ENCODE measurements around the gene PCSK6. TPM values are rescaled to one million over a fixed set of nuclear protein-coding genes. Genes with fewer than 3 reads are reported as not detected.

PCSK6 gene
- total RNA-seq, 4 donors from 2014 or later = 12.8 to 23.2 (median 18.4) TPM

DNA sequence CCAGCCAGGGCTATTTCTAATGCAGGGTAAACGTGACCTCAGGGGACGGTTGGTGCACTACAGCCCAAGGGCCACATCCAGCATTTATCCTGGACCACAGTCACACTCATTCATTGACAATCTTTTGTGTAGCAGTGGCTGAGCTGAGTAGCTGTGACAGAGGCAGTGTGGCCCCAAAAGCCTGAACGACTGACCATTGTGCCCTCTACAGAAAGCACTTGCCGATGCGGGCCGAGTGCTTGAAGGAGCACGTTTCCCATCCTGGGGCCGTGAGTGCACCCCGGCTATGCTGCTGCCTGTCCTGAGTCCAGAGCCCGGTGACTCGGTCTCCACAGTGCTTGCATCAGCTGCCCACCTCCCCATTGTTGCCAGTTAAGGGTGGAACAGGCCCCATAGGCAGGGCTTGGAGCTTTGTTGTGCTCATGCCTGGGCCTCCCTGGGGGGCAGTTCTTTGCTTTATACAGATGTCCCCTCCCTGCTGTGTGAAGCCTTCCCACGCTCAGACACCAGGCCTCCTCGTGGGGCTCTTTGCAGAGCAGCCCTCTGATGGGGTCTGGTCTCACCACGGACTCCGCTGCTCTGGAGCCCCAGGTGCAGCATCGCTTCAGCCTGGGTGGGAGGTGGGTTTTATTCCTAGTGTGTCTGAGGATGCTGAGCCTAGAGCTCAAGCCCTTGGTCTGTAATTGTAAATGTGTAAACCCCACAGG, 181.5 kb downstream of the PCSK6 start:
- ATAC-seq = no peak
- H3K4me1 ChIP-seq = no peaks in the 10 kb centered on the region
- H3K9me3 ChIP-seq = no peaks in the 10 kb centered on the region
- no peaks in the 10 kb centered on the region for H3K36me3 ChIP-seq
- no peak overlapping the region for H3K4me3 ChIP-seq
- TF ChIP-seq POLR2A (IDR thresholded peaks at IDR 0.05) = no peak
- TF ChIP-seq POLR2AphosphoS5 (IDR thresholded peaks at IDR 0.05) = no peak
- TF ChIP-seq EP300 (IDR thresholded peaks at IDR 0.05) = no peak
- TF ChIP-seq, protein P1, sequence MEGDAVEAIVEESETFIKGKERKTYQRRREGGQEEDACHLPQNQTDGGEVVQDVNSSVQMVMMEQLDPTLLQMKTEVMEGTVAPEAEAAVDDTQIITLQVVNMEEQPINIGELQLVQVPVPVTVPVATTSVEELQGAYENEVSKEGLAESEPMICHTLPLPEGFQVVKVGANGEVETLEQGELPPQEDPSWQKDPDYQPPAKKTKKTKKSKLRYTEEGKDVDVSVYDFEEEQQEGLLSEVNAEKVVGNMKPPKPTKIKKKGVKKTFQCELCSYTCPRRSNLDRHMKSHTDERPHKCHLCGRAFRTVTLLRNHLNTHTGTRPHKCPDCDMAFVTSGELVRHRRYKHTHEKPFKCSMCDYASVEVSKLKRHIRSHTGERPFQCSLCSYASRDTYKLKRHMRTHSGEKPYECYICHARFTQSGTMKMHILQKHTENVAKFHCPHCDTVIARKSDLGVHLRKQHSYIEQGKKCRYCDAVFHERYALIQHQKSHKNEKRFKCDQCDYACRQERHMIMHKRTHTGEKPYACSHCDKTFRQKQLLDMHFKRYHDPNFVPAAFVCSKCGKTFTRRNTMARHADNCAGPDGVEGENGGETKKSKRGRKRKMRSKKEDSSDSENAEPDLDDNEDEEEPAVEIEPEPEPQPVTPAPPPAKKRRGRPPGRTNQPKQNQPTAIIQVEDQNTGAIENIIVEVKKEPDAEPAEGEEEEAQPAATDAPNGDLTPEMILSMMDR (IDR thresholded peaks at IDR 0.05) = no peak
- 87% methylated on average over 3 of the region's 16 CpGs; no CpG with 5 or more reads in 1 of the 2 donors for WGBS, 2 donors (ENCODE audit: low coverage in 1 of 2)
- H3K27ac ChIP-seq = no peak overlapping the region
- H3K27me3 ChIP-seq = peaks cover 31% of the 10 kb centered on the region

DNA sequence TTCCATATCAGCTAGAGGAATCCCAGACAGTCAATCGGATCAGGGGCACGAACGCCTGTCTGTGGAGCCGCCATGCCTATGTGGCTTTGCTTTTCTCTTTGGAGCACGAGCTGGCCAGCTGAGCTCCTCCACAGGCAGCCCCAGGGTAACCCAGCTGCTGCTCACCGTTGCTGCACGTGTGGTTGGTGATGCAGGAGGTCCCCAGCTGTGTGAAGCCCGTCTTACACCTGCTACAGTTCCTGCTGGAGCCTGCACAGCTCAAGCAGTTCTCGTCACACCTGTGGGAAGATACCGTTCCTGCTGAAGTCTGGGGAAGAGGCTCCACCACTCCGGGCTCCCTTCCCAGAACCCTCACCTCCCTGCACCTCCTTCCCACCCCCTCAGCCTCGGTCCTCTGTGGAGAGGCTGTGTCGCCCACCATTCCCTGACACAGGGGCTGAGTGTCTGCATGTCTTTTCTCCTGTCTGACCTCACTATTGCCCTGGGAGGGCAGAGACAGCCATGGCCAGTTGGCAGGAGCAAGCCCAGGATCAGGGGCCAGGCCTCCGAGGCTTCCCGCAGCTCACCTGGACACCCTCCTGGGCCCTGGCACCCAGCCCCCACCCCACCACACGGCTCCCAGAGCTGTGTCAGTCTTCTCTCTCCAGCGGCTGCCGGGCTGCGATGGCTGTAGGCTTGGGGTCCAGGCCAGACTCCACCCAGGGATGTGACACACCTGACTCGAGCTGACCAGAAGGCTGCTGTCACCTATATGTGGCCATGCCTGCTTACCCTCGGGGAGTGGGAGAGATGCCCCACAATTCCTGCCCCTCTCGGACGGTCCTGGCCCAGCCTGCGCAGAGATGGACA, 182.2 kb downstream of the PCSK6 start:
- no peak overlapping the region for H3K27ac ChIP-seq

DNA sequence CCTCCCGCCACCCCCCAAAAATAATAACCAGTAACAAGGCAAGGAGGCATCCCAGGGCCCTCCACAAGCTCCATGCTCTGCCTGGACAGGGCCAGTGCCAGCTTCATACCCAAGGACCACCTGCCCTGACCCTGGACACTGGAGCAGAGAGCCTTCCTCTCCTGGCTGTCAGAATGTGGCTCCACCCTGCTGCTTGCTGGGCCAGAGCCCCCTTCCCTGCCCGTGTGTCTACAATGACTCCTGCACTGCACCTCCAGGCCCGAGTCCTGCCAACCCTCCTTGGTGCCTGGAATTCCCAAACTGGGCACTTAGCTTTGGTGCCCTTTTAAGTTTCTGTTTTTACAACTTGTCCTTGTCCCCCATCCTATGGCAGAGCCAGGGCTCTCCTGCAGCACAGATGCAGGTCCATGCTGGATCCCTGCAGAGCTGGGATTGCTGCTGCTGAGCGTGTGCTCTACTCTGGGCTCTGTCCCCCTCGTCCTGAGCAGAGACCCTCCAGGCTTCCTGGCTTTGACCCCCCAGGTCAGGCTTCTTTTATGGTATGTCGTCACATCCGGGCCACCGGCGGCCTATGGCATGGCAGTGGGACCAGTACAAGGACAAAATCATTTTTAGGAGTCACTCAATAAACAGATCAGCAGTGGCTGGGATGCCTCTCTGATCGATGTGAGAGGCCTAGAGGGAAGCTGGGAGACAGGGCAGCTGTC, 183.0 kb downstream of the PCSK6 start:
- WGBS, 2 donors (ENCODE audit: low coverage in 1 of 2) = 62 to 71% methylated on average over 2 to 3 of the region's 10 CpGs
- H3K27ac ChIP-seq = no peak overlapping the region
- H3K4me1 ChIP-seq = no peaks in the 10 kb centered on the region
- H3K4me3 ChIP-seq = no peak overlapping the region
- no peaks in the 10 kb centered on the region for H3K36me3 ChIP-seq
- peaks cover 31% of the 10 kb centered on the region for H3K27me3 ChIP-seq
- TF ChIP-seq, protein P1 (IDR thresholded peaks at IDR 0.05) = no peak
- TF ChIP-seq POLR2A (IDR thresholded peaks at IDR 0.05) = no peak
- TF ChIP-seq EP300 (IDR thresholded peaks at IDR 0.05) = no peak
- no peak for TF ChIP-seq POLR2AphosphoS5 (IDR thresholded peaks at IDR 0.05)
- no peak for ATAC-seq
- no peaks in the 10 kb centered on the region for H3K9me3 ChIP-seq

More for the DNA sequence above, 182.2 kb downstream of the PCSK6 start:
- H3K4me3 ChIP-seq = no peak overlapping the region
- H3K36me3 ChIP-seq = no peaks in the 10 kb centered on the region
- H3K4me1 ChIP-seq = no peaks in the 10 kb centered on the region
- ATAC-seq = no peak
- no peaks in the 10 kb centered on the region for H3K9me3 ChIP-seq
- TF ChIP-seq POLR2A (IDR thresholded peaks at IDR 0.05) (no peak), POLR2AphosphoS5 (IDR thresholded peaks at IDR 0.05) (no peak), EP300 (IDR thresholded peaks at IDR 0.05) (no peak)
- TF ChIP-seq, protein P1 (IDR thresholded peaks at IDR 0.05) = no peak
- no CpG with 5 or more reads among the region's 24 CpGs for WGBS, 2 donors (ENCODE audit: low coverage in 1 of 2)
- peaks cover 31% of the 10 kb centered on the region for H3K27me3 ChIP-seq

DNA sequence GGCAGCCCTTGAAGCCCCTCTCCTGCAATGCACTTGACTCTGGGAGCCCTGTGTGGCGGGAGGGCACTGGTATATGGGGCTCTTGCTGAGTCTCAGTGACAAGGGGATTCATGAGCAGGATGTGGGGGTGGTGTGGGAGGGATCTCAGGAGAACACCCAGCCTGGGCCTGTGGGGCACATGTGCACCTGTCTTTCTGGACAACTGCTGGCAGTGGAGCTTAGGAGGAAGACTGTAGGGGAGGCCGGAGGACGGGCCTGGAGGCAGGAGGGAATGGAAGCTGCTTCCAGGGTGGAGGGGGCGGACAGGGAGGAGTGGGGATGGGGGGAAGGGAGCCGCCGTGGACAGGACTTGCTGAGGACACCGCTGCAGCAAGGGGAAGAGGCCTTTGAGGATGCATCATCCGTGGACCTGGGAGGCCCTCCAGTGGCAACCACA, 183.7 kb downstream of the PCSK6 start:
- Histone ChIP-seq H3K27me3 (peaks cover 31% of the 10 kb centered on the region), H3K9me3 (no peaks in the 10 kb centered on the region), H3K4me3 (no peak overlapping the region), H3K36me3 (no peaks in the 10 kb centered on the region), H3K27ac (no peak overlapping the region), H3K4me1 (peaks cover 0 to 1% (median 0%) of the 10 kb centered on the region in 3 donors)
- no peak for ATAC-seq
- TF ChIP-seq POLR2A (IDR thresholded peaks at IDR 0.05) = no peak
- no peak for TF ChIP-seq EP300 (IDR thresholded peaks at IDR 0.05)
- TF ChIP-seq POLR2AphosphoS5 (IDR thresholded peaks at IDR 0.05) = no peak
- TF ChIP-seq, protein P1 (IDR thresholded peaks at IDR 0.05) = no peak
- 55 to 70% methylated on average over 5 to 6 of the region's 8 CpGs for WGBS, 2 donors (ENCODE audit: low coverage in 1 of 2)

Data from gastroesophageal sphincter (tissue), 4 donors.